Omental fat pad (tissue), 4 donors: ENCODE measurements around the gene SUB1. TPM values are rescaled to one million over a fixed set of nuclear protein-coding genes. Genes with fewer than 3 reads are reported as not detected.
A peak's percentile ranks its signal among the peaks of the same experiment; 100 is the strongest.

ENCODE experiments used
- ATAC-seq: fragments of 150-250 bp; one replicate; pipeline ENCODE4 v1.9.1; 2016; ENCODE audit warnings: mild to moderate bottlenecking, moderate library complexity; ENCODE audit not compliant: low FRiP score
- DNase-seq: peaks from one replicate; pipeline ENCODE4 v3.0.0-alpha.2; 2019; ENCODE audit warnings: low spot score
- CTCF ChIP-seq, 3 donors: fragments of 450-650 bp; IDR thresholded peaks; one replicate each; pipeline ENCODE4 v1.5.1; 2016 to 2017; ENCODE audit warnings: antibody characterized with exemption in 3 of 3, mild to moderate bottlenecking in 3 of 3, moderate library complexity in 2 of 3
- total RNA-seq, 4 donors: library from RNA; depleted of rRNA; stranded (reverse); fragments of >200 nt; gene quantifications; one replicate each; pipeline ENCODE4 v1.1.0, GENCODE V29; 2016

The SUB1 gene
- total RNA-seq, 4 donors from 2014 or later = 202 to 235 (median 223) TPM

DNA sequence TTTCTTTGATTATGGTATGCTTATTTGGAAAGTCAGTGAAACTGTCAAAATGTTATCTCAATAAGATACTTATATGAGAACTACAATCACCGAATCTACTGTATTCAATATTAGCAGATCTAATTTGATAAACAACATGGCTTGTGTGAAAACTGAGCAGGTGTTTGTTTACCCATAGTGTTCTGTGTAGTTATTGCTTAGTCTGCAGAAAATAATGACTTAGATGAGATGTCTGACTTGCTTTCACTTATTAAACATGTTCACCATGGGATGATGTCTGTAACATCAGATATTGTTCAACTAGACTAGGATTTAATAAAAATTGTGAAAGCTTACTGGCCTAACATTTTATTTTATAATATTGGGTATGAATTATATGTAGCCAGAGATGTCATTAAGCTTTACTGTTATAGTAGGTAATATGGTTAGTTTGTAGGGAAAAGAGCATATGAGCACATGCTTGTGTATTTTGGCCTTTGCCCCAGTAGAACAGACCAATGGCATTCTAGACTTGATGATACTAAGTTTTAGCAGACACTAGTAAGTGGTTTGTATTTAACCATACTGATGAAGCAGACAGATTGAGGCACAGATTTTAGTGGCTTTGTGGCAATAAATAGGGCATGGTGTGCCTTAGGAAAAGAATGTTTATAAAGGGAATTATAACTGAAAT is 16.4 kb downstream of the SUB1 start:
- DNase-seq = no peak
- TF ChIP-seq CTCF (IDR thresholded peaks at IDR 0.05) = no peak
- ATAC-seq = no peak

DNA sequence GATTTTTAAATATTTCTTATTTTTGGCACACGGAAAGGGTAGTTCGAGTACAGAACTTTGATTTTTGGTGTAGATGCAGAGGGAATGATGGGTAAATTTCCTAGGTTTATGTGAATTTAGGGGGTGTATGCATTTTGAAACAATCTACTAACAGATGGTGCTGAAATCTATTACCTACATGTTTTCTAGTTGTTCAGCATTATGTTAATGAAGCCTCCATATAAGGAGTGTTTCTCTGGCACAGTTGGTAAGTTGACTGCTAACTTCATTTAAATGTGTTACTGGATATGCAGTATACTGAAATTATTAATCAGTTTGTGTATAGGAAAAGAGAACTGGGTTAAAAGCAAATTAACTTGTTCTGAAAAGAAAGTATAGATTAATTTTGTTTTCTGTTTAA is 17.5 kb downstream of the SUB1 start:
- no peak for TF ChIP-seq CTCF (IDR thresholded peaks at IDR 0.05)
- ATAC-seq (no peak), DNase-seq (no peak)

GRCh38 chr5:32604800-32605765 is 19.7 kb downstream of the SUB1 start:
- no peak for TF ChIP-seq CTCF (IDR thresholded peaks at IDR 0.05)
- ATAC-seq (no peak), DNase-seq (no peak)

GRCh38 chr5:32605766-32606152 is 20.4 kb downstream of the SUB1 start:
- TF ChIP-seq CTCF (IDR thresholded peaks at IDR 0.05) = no peak
- no peak for ATAC-seq
- no peak for DNase-seq

DNA sequence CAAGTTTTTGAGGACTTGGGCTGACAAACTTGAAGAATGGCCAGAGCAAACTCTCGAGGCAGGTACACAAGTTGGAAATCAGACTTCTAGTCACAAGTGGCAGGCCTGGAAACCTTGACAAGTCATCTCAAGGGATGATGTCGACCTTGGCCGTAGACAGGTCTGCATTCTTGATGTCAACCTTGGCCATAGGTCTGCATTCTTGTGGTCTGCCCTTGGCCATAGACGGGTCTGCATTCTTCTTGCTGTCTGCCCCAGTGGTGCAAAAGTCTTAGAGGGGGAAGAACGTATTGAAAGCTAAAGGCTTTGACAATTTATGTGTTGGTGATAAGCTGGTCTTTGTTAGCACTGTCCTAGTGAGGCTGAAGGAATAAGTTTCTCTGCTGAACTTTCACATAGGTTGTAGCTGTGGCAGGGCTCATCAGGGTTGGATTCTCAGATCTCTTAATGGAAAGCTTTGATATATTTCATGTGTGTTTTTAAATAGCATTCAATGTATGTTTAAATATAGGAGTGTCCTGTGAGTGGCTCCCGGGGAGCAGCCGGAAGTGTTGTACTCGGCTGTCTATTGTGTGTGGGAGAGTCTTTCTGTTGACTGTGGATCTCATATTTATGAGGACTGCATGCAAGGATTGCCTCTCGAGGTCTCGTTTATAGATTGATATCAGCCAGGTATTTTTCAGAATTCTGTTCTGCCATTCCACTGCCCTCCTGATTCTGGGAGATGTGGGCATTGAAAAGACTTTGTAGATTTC is 27.0 kb downstream of the SUB1 start:
- DNase-seq (no peak), ATAC-seq (no peak)
- no peak for TF ChIP-seq CTCF (IDR thresholded peaks at IDR 0.05)

GRCh38 chr5:32613050-32613672 is 27.8 kb downstream of the SUB1 start:
- peak; percentile 68 for ATAC-seq
- TF ChIP-seq CTCF (IDR thresholded peaks at IDR 0.05) = peak in 2 of 3 donors; percentile 49 to 76
- DNase-seq = peak; percentile 95
